ENCODE measurements around the gene ZBTB7C. TPM values are rescaled to one million over a fixed set of nuclear protein-coding genes. Genes with fewer than 3 reads are reported as not detected.

ZBTB7C gene
- total RNA-seq, 1 donor from 2014 or later = 2.7 TPM

GRCh38 chr18:48100651-48101165, 308.5 kb downstream of the ZBTB7C start:
- Histone ChIP-seq H3K4me3 (no peak overlapping the region), H3K9me3 (replicated peaks) (no peaks in the 10 kb centered on the region), H3K36me3 (no peaks in the 10 kb centered on the region), H3K27ac (replicated peaks) (no peak overlapping the region), H3K27me3 (ENCODE audit: low read depth) (peaks cover 11% of the 10 kb centered on the region), H3K4me1 (no peaks in the 10 kb centered on the region)
- intact Hi-C loops (cut with micrococcal nuclease) = no loop called here
- no peak for DNase-seq
- TF ChIP-seq CTCF (IDR thresholded peaks at IDR 0.05; ENCODE audit: borderline replicate concordance) = no peak

- no peaks in the 10 kb centered on the region for H3K36me3 ChIP-seq
- TF ChIP-seq CTCF (IDR thresholded peaks at IDR 0.05; ENCODE audit: borderline replicate concordance) = no peak
- H3K9me3 ChIP-seq (replicated peaks) = no peaks in the 10 kb centered on the region
- peaks cover 11% of the 10 kb centered on the region for H3K27me3 ChIP-seq (ENCODE audit: low read depth)
- DNase-seq = no peak
- no peaks in the 10 kb centered on the region for H3K4me1 ChIP-seq
- no peak overlapping the region for H3K4me3 ChIP-seq
- intact Hi-C loops (cut with micrococcal nuclease) = no loop called here
- no peak overlapping the region for H3K27ac ChIP-seq (replicated peaks)
Observed at GRCh38 chr18:48100165-48100575, 309.0 kb downstream of the ZBTB7C start.

GRCh38 chr18:48099481-48100164, 309.6 kb downstream of the ZBTB7C start:
- Histone ChIP-seq H3K9me3 (replicated peaks) (no peaks in the 10 kb centered on the region), H3K27me3 (ENCODE audit: low read depth) (peaks cover 11% of the 10 kb centered on the region), H3K36me3 (no peaks in the 10 kb centered on the region), H3K4me3 (no peak overlapping the region), H3K4me1 (no peaks in the 10 kb centered on the region), H3K27ac (replicated peaks) (no peak overlapping the region)
- intact Hi-C loops (cut with micrococcal nuclease) = no loop called here
- no peak for TF ChIP-seq CTCF (IDR thresholded peaks at IDR 0.05; ENCODE audit: borderline replicate concordance)
- no peak for DNase-seq

GRCh38 chr18:48098538-48098937, 310.6 kb downstream of the ZBTB7C start:
- Histone ChIP-seq H3K9me3 (replicated peaks) (no peaks in the 10 kb centered on the region), H3K4me1 (no peaks in the 10 kb centered on the region), H3K27me3 (ENCODE audit: low read depth) (peaks cover 11% of the 10 kb centered on the region), H3K36me3 (no peaks in the 10 kb centered on the region), H3K4me3 (no peak overlapping the region), H3K27ac (replicated peaks) (no peak overlapping the region)
- DNase-seq = no peak
- no peak for TF ChIP-seq CTCF (IDR thresholded peaks at IDR 0.05; ENCODE audit: borderline replicate concordance)
- intact Hi-C loops (cut with micrococcal nuclease) = no loop called here

GRCh38 chr18:48098007-48098406, 311.2 kb downstream of the ZBTB7C start:
- H3K4me1 ChIP-seq = no peaks in the 10 kb centered on the region
- H3K27ac ChIP-seq (replicated peaks) = no peak overlapping the region
- no peak overlapping the region for H3K4me3 ChIP-seq
- no peaks in the 10 kb centered on the region for H3K36me3 ChIP-seq
- H3K9me3 ChIP-seq (replicated peaks) = no peaks in the 10 kb centered on the region
- DNase-seq = no peak
- H3K27me3 ChIP-seq (ENCODE audit: low read depth) = peaks cover 11% of the 10 kb centered on the region
- intact Hi-C loops (cut with micrococcal nuclease) = no loop called here
- TF ChIP-seq CTCF (IDR thresholded peaks at IDR 0.05; ENCODE audit: borderline replicate concordance) = no peak

Measured in left ventricle myocardium inferior (tissue), 1 donor.